HG03159 (cell line): Measurements from ENCODE around the gene RPTOR.
A peak's percentile ranks its signal among the peaks of the same experiment; 100 is the strongest.

ENCODE experiments used
- ATAC-seq: cut with Tn5 transposase; IDR thresholded peaks from one replicate; pipeline ENCODE4 v1.9.1; 2021; ENCODE audit warnings: mild to moderate bottlenecking, moderate library complexity; ENCODE audit not compliant: unreplicated experiment

Gene RPTOR

DNA sequence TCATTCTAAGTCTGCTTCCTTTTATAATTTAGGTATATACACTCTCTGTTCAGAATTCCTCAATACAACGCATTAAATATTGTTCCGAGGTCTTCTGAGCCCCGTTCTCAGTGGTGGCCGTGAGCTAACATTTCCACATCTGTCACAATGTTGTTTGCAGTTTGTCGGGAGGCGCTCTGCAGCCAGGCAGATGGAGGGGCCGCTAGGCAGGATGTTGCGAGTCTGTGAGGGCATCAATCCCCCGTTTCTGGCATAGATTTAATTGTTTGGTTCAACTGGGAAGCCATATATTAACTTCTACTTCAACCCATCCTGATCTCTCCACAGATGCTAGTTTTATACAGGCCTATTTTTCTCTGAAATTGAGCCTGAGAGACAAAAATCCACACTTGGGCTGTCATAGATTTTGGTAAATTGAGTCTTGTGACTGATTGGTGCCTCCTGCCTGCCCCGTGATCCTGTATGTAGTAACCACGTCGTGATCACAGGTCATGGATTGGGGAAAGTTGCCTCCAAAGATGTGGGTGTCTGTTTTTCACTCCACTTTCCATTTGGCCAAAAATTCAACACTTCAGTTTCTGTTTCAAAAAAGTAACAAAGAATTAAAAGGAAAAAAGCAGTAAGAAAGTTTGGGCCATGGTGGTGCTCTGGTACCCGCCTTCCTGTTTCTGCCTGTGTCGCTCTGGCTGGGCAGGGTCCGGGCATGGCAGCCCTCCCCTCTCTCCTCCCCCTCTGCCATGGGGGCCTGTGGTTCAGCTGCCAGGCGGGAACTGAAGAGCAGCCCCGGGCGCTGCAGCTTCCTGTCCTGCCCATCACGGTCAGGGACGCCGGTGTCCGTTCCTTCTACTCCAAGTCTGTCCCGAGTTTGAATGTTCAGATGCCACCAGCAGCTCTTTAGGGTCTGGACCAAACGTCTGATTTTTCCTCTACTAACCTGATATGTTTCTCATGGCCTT, 41.5 kb downstream of the RPTOR start:
- ATAC-seq: no peak

GRCh38 chr17:80586846-80587228, 42.2 kb downstream of the RPTOR start:
- no peak for ATAC-seq

- ATAC-seq: no peak
These were observed 44.2 kb downstream of the RPTOR start for GRCh38 chr17:80588702-80589383.

DNA sequence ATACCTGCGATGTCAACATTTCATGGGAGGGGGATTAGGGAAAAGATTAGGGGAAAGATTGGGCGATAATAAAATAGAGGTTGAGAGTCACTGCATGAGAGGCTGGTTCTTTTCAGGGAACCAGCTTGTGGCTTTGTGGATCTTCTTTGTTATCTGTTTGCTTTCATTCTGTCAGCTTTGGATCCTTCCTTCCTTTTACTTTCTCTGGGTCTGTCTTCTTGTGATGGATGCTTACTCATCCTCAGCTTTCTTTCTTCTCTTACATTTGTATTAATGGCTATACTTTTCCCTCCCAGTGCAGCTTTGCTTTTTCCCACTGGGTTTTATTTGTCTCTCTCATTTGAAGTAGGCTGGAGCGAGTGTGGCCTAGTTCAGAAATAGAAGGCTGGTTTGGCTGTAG, 47.1 kb downstream of the RPTOR start:
- ATAC-seq: no peak

GRCh38 chr17:80592243-80592642, 47.6 kb downstream of the RPTOR start:
- no peak for ATAC-seq

GRCh38 chr17:80593181-80593580, 48.5 kb downstream of the RPTOR start:
- no peak for ATAC-seq

DNA sequence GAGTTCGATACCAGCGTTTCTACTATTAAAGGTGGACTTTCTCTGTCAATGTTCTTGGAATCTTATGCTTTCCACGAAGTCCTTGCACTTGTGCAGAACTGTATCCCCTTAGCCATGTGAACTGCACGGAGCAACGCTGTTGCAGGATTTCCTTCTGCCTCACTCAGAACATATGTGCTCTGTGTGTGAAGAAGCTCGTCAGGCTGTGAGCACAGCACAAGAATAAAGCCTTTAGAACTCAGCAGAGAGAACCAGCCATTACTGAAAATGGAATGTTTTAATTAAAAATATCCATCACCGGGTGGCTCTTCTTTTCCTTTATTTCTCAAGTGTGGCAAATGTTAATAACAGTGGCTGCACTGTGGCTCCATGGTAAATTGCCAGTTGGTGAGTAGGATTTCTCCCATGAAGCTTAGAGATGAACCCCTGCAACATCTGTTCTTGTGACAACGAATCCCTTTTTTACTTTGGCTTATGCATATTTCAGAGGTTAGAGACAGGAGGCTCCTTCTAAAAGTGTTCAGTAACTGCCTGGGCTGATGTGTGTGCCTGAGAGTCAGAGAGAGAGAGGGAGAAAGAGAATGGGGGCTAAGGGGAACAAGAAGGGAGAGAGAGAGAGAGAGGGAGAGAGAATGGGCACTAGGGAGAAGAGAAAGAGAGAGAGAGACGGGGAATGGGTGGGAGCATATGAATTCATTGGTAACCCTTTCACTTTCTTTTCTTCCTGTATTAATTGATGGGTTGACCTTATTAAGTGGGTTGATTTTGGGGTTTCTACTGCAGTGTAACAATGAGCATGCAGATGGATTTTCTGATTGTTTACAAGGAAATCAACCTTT, 50.0 kb downstream of the RPTOR start:
- ATAC-seq: no peak

- no peak for ATAC-seq
These were observed 52.3 kb downstream of the RPTOR start for GRCh38 chr17:80596760-80597608.

DNA sequence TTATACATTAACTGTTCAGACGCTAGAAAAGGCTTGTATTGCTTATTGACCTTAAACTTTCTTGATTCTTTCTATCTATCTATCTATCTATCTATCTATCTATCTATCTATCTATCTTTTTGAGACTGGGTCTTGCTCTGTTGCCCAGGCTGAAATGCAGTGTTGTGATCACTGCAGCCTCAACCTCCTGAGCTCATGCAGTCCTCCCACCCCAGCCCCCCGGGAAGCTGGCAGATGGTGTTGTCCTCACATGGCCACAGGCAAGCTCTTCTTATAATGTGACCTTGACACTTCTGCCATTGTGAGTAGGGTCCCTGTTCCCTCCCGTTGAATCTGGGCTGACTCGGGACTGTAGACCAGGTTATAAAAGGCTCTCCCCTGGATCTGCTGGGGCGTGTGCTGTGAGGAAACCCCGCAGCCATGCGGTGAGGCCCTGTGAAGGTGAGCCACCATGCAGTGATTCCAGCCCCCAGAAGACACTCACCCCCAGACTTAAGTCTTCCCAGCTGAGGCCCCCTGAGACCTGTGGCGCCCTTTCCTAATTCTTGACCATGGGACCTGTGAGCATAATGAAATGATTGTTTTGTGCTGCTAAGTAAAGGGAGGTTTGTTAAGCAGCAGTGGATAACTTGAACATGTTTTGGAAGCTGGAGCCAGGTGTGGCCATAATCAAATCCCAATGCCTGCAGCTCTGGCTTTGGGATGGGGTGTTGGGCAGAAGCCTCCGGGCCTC, 54.3 kb downstream of the RPTOR start:
- no peak for ATAC-seq

DNA sequence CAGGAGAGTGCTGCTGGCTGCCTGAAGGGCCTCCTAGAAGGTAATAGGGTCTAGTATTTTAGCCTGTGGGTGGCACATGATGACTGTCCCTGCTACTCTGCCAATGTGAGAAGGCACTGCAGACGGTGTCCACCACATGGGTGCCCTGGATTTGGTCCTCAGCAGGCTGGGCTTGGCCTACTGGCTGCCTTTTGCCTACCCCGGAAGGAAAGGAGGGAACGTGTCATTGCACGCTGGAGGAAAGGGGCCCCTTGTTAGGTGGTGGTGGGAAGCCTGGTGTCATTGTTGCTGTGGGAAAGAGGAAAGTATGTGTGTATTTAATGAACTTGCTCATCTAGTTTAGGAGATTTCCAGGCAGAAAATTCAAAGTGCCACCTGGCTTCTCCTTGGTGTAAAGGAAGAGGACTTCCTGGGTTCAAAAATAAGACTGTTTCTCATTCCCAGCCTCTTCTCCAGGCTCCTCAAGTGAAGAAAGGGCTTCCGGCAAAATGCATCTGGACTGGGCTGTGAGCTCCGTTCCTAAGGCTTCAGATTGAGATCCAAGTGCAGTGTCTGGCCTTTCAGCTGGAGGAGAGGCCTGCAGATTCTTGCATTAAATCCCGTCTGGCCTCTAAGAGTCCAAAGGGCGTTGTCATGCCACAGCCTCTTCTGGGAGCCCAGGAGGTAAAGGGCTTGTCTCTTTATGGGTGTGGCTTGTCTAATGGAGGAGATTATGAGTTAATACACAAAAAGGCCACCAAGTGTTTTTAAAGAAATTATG, 55.1 kb downstream of the RPTOR start:
- ATAC-seq: no peak

GRCh38 chr17:80601146-80601545, 56.5 kb downstream of the RPTOR start:
- ATAC-seq: no peak

- ATAC-seq: no peak
These were observed 58.8 kb downstream of the RPTOR start for GRCh38 chr17:80603396-80603795.

DNA sequence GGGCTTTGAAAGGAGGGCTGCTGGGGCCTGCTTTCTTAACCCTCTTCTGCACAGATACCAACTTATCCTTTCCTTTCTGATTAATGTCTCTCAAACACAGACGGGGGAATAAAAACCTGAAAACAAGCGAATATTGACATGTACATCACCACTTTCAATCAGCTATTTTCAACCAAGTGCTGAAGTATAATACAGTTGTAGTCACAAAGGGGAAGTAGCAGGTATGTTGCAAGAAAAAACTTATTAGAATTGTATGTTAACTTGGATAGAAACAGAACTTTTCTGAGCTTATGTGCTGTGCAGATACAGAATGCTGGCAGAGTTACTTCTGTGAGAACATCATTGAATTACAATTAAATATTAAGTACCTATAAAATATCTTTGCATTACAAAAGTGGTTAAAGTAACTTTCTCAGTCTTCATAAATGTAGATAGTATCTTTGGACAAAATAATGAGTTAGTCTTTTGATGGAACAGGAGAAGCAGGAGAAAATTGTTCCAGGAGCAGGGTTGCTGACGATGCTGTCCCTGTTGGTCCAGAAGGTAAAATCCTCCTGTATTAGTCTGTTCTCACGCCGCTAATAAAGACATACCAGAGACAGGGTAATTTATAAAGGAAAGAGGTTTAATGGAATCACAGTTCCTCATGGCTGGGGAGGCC, 59.5 kb downstream of the RPTOR start:
- no peak for ATAC-seq

GRCh38 chr17:80604670-80605010, 60.0 kb downstream of the RPTOR start:
- ATAC-seq: no peak

DNA sequence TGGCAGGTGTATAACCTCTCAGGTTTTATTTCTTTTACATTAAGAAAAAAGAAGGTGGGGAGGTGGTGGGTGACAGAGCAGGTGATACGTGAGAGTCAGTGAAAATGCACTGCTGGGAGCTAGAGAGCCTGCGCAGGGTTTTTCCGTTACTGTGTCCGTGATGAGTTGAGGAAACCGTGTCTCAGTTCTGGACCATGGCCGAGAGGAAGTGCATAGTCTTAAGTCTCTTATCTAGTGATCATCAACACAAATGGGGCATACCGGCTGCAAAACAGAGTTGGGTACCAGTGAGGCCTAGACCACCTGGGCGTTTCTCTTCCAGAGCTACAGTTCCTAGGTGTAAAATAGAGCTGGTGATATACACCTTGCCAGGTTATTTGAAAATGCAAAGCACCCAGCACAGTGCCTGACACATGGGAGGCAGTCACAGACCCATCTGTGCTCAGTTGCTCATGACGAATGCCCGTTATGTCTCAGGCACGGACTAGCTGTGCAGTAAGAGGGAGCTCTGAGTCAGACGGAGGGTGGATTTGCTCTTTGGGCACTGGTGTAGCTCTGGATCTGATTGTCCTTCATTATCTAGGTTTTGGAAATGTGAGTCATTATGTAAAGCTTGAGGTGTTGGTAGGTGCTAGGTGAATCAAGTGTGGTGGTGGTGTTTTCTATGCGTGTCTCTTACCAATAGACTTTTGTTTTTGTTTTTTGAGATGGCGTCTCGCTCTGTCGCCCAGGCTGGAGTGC, 60.9 kb downstream of the RPTOR start:
- ATAC-seq: peak; percentile 61

- no peak for ATAC-seq
These were observed 63.7 kb downstream of the RPTOR start for GRCh38 chr17:80608326-80608725.

DNA sequence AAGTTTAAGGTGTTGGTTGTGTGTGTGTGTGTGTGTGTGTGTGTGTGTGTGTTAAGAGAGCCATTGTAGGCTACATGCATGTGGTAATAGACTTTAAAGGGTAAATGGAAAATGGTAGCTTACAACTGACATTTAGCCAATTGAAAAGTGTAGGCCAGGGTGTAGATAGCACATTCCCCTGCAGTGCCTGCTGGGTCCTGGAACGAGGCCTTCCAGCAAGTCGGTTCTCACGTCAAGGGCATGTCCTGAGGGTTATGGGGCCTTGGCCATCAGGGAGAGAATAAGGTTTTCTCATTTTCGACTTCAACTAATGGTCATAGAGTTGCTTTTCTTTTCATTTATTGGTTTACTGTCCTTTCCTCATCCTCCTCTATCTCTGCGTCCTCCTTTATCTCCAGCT, 65.1 kb downstream of the RPTOR start:
- ATAC-seq: no peak

- no peak for ATAC-seq
These were observed 67.2 kb downstream of the RPTOR start for GRCh38 chr17:80611816-80612215.
